Muscle of arm (tissue), 14 donors: ENCODE measurements around the gene F3. TPM values are rescaled to one million over a fixed set of nuclear protein-coding genes. Genes with fewer than 3 reads are reported as not detected.
A peak's percentile ranks its signal among the peaks of the same experiment; 100 is the strongest.
"Not testable (repeated sequence)": the region's sequence is repeated elsewhere in the genome, so short reads cannot be mapped to it uniquely, and the experiment has no call there.

Experiments used
- DNase-seq: peaks from one replicate; pipeline ENCODE4 v3.0.0-alpha.2; 2013
- long read RNA-seq, 11 donors: transcript quantifications; one replicate each; lab custom pipeline, GENCODE V29; 2026
- polyA plus RNA-seq, 12 donors: library from polyadenylated mRNA; unstranded; fragments of 120-200 nt; gene quantifications; one replicate each; pipeline ENCODE4 v1.2.1, GENCODE V29; 2013; ENCODE audit not compliant: insufficient read length in 12 of 12

The F3 gene
- polyA plus RNA-seq: 10 to 100 TPM in 3 of 12 donors, 1 to 10 TPM in 8, not detected in 1; 1.8 to 31.9 (median 3.2) TPM
- long read RNA-seq, donor 1, partial matches to known transcripts: 0 of 5 reads
- long read RNA-seq, donor 1, other reads (novel, unspliced or antisense): 0 of 5 reads
- long read RNA-seq, donor 2, partial matches to known transcripts: 0 of 1 reads
- long read RNA-seq, donor 2, other reads (novel, unspliced or antisense): 0 of 1 reads
- long read RNA-seq, donor 3: 0 reads
- long read RNA-seq, donor 4: 0 reads
- long read RNA-seq, donor 5: 0 reads
- long read RNA-seq, donor 6: 0 reads
- long read RNA-seq, donor 7, partial matches to known transcripts: 0 of 1 reads
- long read RNA-seq, donor 7, other reads (novel, unspliced or antisense): 0 of 1 reads
- long read RNA-seq, donor 8: 0 reads
- long read RNA-seq, donor 9, partial matches to known transcripts: 7 of 8 reads
- long read RNA-seq, donor 9, other reads (novel, unspliced or antisense): 0 of 8 reads
- long read RNA-seq, donor 10, partial matches to known transcripts: 0 of 1 reads
- long read RNA-seq, donor 10, other reads (novel, unspliced or antisense): 0 of 1 reads
- long read RNA-seq, donor 11, partial matches to known transcripts: 0 of 1 reads
- long read RNA-seq, donor 11, other reads (novel, unspliced or antisense): 0 of 1 reads

GRCh38 chr1:94541246-94542087, at the start of gene F3:
F3 (minus strand) TSS chr1:94541759; CDS start chr1:94541636, 123 bp downstream.
- peak; percentile 76 for DNase-seq

- DNase-seq: no peak
These were observed 48.9 kb upstream of the F3 start for GRCh38 chr1:94590203-94591137.

- no peak for DNase-seq
These were observed 48.2 kb upstream of the F3 start for GRCh38 chr1:94589728-94590127.

DNA sequence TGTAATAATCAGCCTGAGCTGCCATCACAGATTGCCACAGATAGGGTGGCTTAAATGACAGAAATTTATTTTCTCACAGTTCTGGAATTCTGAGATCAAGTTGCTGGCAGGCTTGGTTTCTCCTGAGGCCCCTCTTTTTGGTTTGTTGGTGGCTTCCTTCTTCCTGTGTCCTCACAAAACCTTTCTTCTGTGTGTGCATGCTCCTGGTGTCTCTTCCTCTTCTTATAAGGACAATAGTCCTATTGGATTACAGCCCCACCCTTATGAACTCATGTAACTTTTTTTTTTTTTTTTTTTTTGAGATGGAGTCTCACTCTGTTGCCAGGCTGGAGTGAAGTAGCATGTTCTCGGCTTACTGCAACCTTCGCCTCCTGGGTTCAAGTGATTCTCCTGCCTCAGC, 41.0 kb upstream of the F3 start:
- no peak for DNase-seq

- DNase-seq: no peak
These were observed 39.0 kb upstream of the F3 start for GRCh38 chr1:94580367-94581115.

DNA sequence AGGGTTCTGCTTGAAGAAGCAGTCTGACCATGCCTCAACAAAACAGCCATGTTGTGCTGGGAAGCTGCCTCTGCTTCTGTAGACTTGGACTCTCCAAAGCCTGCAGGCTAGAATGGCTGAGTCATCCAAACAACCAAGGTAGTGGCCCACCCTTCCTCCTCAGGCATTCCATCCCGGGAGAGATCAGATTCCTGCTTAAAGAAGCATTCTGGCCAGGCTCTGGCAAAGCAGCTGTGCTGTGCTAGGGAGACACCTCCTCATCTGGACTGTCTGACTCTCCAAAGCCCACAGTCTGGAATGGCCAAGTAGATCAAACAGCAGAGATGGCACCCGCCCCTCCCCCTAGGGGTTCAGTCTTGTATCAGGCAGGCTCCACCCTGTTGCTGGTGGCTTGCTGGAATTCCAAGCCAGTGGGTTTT, 38.3 kb upstream of the F3 start:
- DNase-seq: no peak

DNA sequence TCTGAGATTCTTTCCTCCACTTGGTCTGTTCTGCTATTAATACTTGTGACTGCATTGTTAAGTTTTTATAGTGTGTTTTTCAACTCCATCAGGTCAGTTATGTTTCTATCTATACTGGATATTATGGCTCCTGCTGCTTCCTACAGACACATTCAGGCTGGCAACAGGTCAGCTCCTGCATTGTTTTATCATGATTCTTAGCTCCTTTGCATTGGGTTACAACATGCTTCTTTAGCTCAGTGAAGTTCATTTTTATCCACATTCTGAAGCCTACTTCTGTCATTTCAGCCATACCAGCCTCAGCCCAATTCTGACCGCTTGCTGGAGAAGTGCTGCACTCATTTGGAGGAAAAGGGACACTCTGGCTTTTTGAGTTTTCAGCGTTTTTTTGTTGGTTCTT, 37.3 kb upstream of the F3 start:
- no peak for DNase-seq

- not testable (repeated sequence) for DNase-seq
These were observed 32.4 kb upstream of the F3 start for GRCh38 chr1:94573917-94574316.

DNA sequence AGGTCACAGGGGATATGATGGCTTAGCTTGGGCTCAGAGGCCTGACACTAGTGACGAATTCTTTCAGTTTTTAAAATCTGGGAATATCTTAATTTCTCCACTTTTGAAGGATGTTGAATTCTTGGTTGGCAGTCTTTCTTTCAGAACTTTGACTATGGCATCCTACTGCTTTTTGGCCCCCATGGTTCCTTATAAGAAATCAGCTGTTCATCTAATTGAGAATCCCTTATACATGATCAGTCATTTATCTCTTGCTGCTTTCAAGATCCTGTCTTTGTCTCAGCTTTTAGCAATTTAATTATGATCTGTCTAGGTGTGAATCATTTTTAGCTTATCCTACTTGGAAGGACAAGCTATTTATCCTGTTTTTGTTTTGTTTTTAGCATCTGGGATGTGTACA, 31.2 kb upstream of the F3 start:
- DNase-seq: no peak

- not testable (repeated sequence) for DNase-seq
These were observed 29.4 kb upstream of the F3 start for GRCh38 chr1:94570965-94571364.

- not testable (repeated sequence) for DNase-seq
These were observed 27.2 kb upstream of the F3 start for GRCh38 chr1:94568806-94569205.

GRCh38 chr1:94567975-94568607, 26.5 kb upstream of the F3 start:
- DNase-seq: not testable (repeated sequence)

DNA sequence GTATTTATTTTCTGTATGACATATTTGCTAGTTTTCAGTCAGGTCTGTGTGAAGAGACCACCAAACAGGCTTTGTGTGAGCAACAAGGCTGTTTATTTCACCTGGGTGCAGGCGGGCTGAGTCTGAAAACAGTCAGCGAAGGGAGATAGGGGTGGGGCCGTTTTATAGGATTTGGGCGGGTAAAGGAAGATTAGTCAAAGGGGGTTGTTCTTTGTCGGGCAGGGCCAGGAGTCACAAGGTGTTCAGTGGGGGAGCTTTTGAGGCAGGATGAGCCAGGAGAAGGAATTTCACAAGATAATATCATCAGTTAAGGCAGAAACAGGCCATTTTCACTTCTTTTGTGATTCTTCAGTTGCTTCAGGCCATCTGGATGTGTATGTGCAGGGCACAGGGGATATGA, 24.9 kb upstream of the F3 start:
- DNase-seq: not testable (repeated sequence)

DNA sequence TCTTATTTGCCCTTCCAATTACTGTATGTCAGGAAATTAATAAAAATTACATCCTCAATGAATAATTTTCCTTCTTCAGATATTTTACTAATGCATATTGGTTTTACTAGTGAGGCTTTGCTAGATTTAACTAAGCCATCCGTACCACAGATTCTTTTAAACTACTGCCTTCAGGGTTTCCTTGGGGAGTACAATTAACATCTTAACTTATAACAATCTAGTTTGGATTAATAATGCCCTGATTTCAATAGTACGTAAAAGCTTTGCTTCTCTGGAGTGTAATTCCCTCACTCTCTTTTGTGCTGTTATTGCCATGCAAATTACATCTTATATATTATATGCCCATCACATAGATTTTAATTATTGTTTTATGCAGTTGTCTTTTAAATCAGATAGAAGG, 24.3 kb upstream of the F3 start:
- DNase-seq: no peak

GRCh38 chr1:94562519-94563260, 21.1 kb upstream of the F3 start:
- DNase-seq: no peak

GRCh38 chr1:94560333-94560732, 18.8 kb upstream of the F3 start:
- DNase-seq: no peak

- DNase-seq: no peak
These were observed 18.4 kb upstream of the F3 start for GRCh38 chr1:94559921-94560320.

DNA sequence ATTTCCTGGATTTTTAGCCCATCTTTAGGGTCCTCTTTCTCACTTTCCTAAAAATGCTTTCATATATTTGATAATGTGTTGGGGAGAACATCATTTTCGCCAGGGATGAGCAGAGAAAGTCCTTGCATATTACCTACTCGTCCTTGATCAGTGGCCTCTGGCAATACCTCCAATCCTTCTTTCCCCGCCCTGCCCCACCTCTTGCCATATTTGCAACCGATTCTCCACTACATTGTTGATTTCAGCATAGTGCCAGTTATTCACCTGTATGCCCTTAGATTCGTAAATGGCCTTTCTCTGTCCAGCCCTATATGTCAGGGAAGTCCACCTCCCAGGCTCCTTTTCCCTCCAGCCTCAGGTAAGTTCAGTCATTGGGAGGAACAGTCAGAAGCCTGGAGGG, 13.5 kb upstream of the F3 start:
- DNase-seq: no peak

DNA sequence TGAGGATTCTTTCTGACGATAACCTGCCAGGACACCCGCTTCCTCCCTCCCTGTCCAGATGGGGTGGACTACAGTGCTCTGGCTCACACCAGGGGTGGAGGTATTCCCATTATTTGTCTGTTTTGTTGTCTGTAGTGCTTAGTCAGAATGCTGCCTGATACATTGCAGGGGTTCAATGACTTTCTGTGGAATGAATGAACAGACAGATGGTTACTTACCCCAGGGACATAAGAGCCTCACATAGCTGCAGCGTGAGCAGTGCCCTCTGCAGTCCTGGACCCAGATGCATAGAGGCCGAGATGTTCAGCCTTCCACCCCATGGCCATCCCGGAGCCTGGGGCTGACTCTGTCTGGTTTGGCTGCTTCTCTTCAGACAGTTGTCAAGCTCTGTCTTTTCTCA, 13.0 kb upstream of the F3 start:
- no peak for DNase-seq
